Posterior vena cava (tissue), 2 donors: ENCODE results near the gene STT3B. TPM values are rescaled to one million over a fixed set of nuclear protein-coding genes. Genes with fewer than 3 reads are reported as not detected.
A peak's percentile ranks its signal among the peaks of the same experiment; 100 is the strongest.

Source experiments
- DNase-seq: peaks from one replicate; pipeline ENCODE4 v3.0.0-alpha.2; 2020; ENCODE audit warnings: low spot score
- intact Hi-C, 2 donors: fragments of 100-400 bp; cut with DNase I; formaldehyde crosslinking; loops; one replicate each; pipeline versions ENCODE4 v1.14.1 to v1.14.2; 2022 to 2023
- total RNA-seq, 2 donors: library from RNA; stranded (reverse); fragmentation: NEBNext Ultra II Directional; extraction: Animal tissue kit (Norgen Biotek cat#: 25700); gene quantifications; one replicate each; pipeline ENCODE4 v1.2.1, GENCODE V29; 2021
- donor health status: DM: yes; HTN: yes; CAD: no.
- donor health status: DM: yes; HTN: yes; CAD: no.

Gene STT3B
- total RNA-seq, 2 donors from 2014 or later = 82.5 to 84.7 TPM

DNA sequence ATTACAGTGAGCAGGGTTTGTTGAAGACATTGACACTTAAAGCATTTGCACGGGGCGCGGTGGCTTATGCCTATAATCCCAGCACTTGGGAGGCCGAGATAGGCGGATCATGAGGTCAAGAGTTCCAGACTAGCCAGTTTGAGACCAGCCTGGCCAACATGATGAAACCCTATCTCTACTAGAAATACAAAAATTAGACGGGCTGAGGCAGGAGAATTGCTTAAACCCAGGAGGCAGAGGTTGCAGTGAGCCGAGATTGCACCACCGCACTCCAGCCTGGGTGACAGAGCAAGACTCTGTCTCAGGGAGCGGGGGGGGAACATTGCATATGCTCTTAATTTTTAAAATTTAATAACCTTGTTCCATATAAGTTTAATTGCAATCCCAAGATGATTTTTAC is 11.9 kb downstream of the STT3B start:
- intact Hi-C loops = no loop called here
- DNase-seq = no peak

DNA sequence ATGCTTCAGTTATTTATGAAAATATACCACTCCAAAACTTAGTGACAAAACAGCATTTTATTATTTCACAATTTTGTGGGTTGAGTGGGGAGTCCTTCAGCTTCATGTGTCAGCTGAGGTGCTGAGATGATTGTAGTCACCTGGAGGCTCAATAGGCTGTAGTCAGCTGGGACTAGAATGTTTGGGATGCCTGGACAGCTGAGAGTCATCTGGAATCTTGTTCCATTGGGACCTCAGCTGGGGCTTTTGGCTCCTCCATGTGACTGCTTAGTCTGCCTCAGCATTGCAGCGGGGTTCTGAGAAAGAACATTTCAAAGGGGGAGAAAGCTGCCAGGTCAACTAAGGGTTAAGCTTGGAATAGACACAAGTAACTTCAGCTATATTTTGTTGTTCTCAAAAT is 13.4 kb downstream of the STT3B start:
- intact Hi-C loops = no loop called here

DNA sequence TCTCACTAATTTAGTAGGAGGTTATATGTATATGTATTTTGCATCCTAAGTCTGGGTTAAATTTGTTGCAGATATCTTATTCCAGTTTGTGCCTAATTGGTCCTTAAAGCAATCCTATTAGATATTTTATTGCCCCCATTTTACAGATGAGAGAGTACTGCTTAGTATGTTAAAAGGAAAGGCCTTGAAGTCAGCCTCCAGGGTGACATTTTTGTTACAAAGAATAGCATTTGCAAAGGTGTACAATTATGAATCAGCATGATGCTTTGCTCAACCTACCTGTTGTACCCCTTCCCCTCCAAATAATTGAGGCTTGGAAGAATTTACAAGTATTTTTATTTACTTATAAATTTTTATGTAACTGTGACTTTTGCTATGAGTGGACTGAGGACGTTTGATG is 14.0 kb downstream of the STT3B start:
- intact Hi-C loops = no loop called here
- no peak for DNase-seq

More for the DNA sequence above, 13.4 kb downstream of the STT3B start:
- DNase-seq = no peak

DNA sequence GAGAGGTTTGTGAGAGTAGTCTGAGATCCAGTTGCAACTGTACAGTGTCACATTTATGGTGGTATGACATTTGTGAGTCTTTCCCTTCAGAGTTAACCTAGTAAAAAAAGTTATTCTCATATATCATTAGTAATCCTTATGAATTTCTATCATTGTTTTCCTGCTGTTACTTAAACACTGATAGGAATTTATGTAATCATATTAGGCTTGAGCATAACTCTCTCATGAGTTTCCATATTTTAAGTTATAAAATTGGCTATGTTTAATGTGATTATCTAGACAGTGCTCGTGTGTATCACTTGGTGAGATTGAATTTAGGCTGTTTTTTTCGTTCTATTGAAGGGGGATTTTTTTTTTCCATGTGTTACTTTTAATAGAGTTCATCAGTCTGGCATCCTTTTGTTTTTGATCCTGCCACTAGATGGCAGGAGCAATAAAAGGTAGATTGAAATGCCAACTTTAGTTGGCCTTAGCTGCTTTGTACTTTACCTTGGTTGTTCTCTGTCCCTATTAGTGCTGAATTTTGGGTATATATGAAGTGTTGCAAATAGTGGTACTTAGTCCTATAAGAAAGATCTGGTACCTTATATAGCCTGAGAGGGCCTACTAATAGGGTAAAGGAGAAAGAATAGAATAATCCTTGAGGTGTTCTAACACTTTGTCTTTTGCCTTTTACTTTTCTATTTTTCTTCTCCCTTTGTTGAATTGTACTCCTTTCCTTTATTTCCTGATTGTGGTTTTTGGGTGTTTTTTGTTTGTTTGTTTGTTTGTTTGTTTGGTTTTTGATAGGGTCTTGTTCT is 17.9 kb downstream of the STT3B start:
- no peak for DNase-seq
- intact Hi-C loops = no loop called here

DNA sequence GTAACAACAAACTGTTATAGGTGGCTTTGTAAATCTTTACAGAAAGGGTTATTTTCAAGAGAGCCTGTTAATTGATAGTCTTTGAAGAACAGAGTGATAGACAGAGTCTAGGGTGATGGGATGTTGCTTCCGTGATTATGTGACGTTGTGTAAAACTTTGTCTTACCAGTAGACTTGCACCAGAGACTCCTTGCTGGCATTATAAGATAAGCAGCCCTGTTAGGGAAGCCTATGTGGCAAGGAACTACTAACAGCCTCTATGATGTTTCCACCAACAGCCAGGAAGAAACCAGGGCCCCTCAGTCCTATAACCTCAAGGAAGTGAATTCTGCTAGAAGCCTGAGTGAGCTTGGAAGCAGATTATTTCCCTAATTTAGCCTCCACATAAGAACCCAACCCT is 18.9 kb downstream of the STT3B start:
- intact Hi-C loops = no loop called here
- no peak for DNase-seq

DNA sequence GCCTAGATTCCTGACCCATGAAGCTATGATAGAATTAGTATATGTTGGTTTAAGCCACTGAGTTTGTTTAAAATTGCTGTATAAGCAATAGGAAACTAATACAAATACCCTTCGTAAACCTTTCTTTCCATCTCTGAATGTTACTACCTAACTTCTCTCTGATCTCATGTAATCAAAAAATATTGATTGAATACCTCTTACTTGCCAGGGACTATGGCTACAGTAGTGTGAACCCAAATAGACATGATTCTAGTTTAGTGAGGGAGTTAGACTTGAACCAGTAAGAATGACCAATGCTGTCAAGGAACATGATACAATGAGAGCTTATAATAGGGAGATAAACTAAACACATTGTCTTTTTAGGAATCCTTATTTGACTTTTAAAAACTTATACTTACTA is 19.4 kb downstream of the STT3B start:
- intact Hi-C loops = no loop called here
- no peak for DNase-seq

DNA sequence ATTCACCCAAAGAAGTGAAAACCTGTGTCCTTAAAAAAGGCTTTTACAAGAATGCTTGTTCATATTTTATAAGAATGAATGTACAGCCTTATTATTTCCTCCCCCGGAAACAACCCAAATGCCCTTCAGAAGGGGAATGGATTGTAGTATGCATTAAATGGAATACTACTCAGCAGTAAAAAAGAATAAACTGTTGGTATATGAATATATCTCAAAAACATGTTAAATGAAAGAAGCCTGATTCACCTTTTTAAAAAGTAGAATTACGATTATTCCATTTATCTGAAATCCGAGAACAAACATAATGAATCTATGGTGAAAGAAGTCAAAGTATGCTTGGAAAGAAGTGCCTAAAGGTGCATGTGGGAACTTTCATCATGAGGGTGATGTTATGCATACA is 20.5 kb downstream of the STT3B start:
- DNase-seq = no peak
- intact Hi-C loops = no loop called here

DNA sequence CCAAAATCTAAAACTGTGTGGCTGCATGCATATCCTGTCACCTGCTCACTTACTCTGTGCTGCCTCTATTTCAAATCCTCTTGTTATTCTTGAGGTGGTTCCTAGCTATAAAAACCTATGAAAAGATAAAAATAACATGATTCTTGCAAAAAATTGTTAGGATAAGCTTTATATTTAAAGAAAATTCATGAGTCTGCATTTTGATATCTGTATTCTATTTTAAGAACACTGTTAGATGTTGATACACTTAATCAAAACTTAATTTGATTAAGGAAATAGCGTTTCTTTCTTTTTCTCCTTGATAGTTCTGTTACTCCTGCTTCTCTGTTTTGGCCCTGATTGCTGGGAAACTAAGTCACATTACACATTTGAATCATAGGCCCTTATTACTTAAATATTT is 22.5 kb downstream of the STT3B start:
- intact Hi-C loops = no loop called here
- no peak for DNase-seq

DNA sequence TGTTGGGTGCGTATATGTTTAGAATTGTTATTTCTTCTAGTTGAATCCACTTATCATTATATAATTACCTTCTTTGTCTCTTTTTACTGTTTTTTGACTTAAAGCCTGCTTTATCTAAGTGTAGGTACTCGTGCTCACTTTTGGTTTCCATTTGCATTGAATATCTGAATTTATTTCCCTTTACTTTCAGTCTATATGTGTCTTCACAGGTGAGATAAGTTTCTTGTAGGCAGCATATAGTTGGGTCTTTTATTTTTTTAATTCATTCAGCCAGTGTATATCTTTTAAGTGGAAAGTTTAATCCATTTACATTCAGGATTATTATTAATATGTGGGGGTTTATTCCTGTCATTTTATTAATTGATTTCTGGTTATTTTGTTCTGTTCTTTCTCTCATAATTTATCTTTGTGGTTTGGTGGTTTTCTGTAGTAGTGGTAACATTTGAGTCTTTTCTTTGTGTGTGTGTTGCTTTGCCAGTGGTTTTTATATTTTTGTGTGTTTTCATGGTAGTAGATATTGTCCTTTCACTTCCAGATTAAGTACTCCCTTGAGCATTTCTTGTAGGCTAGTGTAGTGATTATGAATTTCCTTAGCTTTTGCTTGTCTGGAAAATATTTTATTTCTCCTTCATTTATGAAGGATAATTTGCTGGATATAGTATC is 27.3 kb downstream of the STT3B start:
- intact Hi-C loops = no loop called here
- no peak for DNase-seq

DNA sequence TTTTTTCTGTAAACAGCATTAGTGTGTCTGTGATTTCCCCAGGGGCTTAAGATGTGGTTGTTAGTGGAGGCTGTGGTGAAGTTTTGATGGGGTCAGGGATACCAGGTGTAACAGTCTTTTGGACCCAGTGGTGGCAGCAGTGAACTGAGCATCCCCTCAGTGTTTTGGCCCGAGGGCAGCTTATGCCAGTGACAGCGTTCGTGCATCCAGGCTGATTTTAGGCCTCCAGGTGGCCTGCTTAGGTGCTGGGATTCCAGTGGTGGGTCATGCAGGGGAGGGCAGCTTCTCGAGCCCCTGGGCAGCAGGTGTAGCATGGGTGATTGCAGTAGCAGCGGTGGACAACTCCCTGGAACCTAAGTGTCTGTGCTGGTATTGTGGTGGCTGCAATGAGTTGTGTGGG is 29.2 kb downstream of the STT3B start:
- intact Hi-C loops = no loop called here
- no peak for DNase-seq

DNA sequence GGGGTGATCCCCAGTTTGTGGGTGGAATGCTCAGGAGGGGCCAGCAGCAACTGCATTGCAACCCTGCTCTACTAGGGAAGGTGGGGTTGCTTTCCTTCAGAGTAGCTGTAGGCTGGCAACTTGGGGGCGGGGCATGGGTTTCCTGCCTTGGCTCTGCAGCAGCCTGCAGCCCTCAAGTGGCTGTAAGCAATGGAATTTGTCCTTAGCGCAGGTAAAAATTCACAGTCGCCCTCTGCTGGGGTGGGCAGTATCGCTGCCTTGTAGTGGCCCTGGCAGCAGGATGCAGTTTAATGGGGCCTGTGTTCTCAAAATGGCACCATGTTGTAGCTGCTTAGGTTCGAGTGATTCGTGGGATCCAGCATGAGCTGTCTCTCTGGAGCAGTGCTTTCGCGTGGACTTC is 29.8 kb downstream of the STT3B start:
- DNase-seq = peak; percentile 80
- intact Hi-C loops = no loop called here

DNA sequence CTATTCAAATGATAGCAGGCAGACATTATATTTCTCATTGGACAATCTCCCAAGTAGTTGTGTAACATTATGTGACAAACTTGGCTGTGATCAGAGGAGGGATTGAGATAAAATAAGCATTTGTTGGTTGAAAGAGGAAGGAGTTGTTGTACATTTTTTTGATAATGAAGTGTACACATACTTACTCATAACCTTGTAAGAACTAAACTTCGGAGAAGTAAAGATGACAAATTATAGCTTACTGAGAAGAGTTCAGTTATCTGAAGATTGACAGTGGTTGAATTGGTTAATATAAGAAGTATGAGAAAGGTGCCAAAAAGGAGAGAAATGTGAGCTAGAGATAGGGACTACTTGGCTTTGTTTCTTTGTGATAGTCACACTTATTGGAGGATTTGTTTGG is 32.6 kb downstream of the STT3B start:
- DNase-seq = no peak
- intact Hi-C loops = no loop called here

DNA sequence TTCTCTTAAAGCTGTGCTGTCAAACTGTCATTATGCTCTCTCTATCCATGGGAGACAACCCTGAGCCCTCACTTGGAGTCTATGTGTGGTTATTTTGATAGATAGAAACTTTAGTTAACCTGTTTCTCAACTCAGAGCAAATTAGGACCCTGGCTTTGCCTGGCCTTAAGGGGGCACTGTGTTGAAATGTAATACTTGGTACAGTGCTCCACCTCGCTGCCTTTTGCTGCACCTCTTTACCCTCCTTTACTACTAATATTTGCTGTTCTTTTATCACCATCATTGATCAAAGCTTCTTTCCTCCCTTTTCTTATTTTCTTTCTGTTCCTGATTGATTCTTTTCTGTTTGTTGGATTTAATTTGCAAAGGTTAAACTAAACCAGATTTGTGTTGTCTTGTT is 34.3 kb downstream of the STT3B start:
- intact Hi-C loops = no loop called here
- DNase-seq = no peak

DNA sequence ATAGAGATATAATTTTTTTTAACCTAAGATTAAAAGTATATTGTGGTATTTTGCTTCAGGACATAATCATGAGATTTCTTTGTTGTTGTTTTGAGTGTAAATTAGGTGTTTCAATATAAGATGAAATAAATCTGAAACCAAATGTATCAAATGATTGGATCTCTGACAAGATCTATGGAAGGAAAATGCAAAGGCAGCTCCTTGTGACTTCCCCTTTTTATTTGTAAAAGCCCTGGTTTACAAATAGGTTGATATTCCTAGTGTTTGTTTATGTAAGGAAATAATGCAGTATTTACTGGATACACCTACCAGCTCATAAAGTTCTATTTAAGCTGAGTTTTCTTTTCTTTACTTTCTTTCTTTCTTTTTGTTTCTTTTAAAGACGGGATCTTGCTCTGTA is 35.9 kb downstream of the STT3B start:
- intact Hi-C loops = no loop called here
- DNase-seq = no peak

DNA sequence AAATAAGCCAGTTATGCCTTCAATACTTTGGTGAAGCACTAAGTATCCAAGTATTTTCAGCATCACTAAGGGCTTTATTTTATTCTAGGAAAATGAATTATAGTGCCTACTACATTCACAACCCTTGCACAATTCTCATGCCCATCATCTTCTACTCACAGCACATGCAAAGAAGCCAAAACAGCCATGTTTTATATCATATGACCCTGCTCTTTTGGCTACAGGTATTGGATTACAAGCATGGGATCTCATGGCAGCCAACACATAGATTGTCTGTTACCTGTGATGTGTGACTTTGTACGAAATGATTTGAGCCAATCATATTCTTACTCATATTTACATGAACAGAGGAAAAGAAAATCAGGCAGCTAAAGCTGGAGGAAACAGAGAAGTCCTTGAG is 38.6 kb downstream of the STT3B start:
- intact Hi-C loops = no loop called here
- DNase-seq = no peak

DNA sequence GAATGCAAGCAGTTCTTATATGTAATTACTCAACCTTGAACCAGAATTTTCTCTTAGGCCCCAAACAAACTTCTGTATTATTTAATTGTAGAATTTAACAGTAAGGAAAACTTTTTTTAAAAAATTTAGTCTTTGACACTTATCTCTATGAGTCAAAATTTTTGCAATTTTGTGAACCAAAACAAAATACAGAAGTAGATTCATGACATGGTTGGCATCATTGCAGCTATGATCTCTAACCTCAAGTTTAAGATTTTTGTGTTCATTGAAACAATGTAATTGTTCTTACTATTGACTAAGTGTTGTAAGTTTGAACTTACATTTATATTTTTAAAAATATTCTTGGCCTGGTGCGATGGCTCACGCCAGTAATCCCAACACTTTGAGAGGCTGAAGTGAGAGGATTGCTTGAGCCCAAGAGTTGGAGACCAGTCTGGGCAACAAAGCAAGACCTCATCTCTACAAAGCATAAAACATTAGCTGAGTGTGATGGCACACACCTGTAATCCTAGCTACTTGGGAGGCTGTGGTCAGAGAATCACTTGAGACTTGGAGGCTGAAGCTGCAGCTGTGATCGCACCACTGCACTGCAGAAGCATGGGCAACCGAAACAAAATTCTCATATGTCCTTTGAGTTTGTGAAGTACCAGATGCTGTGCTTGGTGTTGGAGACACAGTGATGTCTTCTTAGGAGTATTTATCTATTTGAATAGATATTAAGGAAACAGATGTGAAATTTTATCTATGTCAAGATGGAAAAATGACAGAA is 39.7 kb downstream of the STT3B start:
- intact Hi-C loops = no loop called here
- no peak for DNase-seq

DNA sequence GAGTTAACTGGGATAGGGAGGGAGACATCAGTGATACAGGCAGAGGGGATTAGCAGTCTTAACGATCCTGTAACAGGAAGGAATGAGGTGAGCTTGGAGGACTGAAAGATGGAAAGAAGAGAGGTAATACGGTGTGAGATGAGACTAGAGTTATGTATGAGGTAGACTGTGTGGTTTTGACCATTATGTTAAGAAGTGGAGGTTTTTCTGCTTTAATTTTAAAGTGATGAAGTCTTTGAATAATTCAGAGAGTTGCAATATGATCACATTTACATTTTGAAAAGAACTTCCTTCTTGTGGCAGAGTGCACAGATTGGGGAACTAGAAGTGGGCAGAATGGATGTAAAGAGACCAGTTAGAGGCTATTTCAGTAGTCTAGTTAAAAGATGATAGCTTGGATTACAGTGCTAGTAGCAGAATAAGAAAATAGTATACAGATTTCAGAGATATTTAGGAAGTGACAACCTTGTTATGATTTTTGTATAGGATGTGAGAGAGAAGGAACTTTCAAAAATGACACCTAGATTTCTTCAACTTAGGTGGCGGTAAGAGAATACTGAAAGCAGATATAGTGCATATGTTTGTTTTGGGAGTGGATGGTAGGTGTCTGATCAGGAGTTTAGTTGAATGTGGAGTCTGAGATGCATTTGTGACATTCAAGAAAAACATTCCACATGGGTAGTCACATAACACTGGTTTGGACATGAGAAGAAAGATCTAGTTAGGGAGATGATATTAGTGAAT is 40.5 kb downstream of the STT3B start:
- intact Hi-C loops = no loop called here
- DNase-seq = no peak

DNA sequence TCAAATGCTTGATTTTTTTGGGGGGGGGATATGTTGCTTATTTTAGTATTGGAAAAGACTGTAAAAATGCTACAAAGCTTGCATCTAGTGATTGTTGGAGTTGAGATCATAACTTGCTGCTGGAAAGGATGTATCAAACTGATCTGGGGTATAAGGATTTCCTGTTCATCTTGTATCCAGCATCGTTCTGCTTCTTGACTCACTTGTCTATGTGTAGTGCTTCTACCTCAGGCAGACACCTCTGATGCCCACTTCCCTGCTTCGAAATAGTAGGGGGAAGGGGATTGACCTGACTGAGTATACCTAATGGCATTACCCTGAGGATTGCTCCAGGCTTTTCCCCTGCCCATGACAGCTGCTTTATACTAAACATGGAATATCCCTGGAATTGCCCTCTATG is 42.7 kb downstream of the STT3B start:
- intact Hi-C loops = no loop called here
- DNase-seq = no peak

DNA sequence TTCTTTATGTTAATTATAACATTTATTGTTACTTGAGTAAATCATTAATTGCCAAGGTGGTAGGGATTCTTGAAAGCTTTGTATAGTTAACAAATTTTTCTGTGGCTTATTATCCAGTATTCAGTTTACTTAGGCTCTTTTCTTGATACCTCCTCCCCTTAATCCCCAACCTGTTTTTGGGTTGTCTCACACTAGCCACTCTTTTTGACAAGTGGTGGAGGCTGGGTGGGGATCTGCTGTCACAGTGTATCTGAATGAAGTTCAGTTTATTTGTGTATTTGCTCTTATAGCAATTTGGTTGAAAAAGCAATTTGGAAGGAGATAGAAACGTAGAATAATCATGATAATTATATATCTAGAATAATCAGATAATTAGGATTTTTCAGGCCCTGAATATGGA is 43.8 kb downstream of the STT3B start:
- intact Hi-C loops = no loop called here
- no peak for DNase-seq

DNA sequence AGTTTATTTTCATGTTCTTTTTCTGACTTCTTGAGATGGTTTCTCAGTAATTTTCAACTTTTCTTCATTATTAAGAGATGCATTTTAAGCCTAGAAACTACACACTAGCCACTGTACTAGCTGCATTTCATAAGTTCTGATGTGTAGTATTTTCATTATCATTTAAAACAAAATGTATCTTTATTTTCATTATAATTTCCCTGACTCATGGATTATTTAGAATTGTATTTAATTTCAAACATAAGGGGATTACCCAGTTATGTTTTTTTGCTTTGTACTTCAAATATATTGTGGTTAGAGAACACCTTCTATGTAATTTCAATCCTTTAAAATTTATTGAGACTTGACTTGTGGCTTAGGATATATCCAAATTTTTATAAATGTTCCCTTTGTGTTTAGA is 44.5 kb downstream of the STT3B start:
- DNase-seq = no peak
- intact Hi-C loops = no loop called here
